Activated CD4-positive, alpha-beta T cell treated with anti-CD3 and anti-CD28 coated beads, Interleukin-2, amount 10 ng/mL, durations not matched to agents 7 days and 5 days (primary cell): ENCODE data around the gene LMAN2. TPM values are rescaled to one million over a fixed set of nuclear protein-coding genes. Genes with fewer than 3 reads are reported as not detected.

Experiments used
- CTCF ChIA-PET: fragments of 350-600 bp; sonication (Branson Sonifier 250); formaldehyde crosslinking; loops from one replicate; lab custom pipeline; 2021; ENCODE audit warnings: antibody characterized with exemption; lab: Charles Lee
- POLR2A ChIA-PET: fragments of 350-600 bp; sonication (Branson Sonifier 250); formaldehyde crosslinking; loops from one replicate; lab custom pipeline; 2021; ENCODE audit warnings: antibody characterized with exemption; lab: Charles Lee
- DNase-seq: peaks from one replicate; pipeline ENCODE4 v3.0.0-alpha.2; 2020
- H3K27ac Mint-ChIP-seq: one replicate; pipeline ENCODE4 v1.8.0; 2021; ENCODE audit warnings: mild to moderate bottlenecking, moderate library complexity, mixed read lengths
- H3K27me3 Mint-ChIP-seq: one replicate; pipeline ENCODE4 v1.8.0; 2021; ENCODE audit warnings: mixed read lengths
- H3K36me3 Mint-ChIP-seq: one replicate; pipeline ENCODE4 v1.8.0; 2021; ENCODE audit warnings: low read depth, mixed read lengths
- H3K4me1 Mint-ChIP-seq: one replicate; pipeline ENCODE4 v1.8.0; 2021; ENCODE audit warnings: mixed read lengths
- H3K4me3 Mint-ChIP-seq: one replicate; pipeline ENCODE4 v1.8.0; 2021; ENCODE audit warnings: mild to moderate bottlenecking, moderate library complexity, mixed read lengths
- H3K9me3 Mint-ChIP-seq: one replicate; pipeline ENCODE4 v1.8.0; 2021; ENCODE audit warnings: mixed read lengths
- total RNA-seq, 2 experiments: library from RNA; stranded (reverse); gene quantifications; one replicate each; pipeline ENCODE4 v1.2.3, GENCODE V29; 2021

Gene LMAN2
- total RNA-seq, 2 experiments from 2014 or later: 123 to 132 TPM

DNA sequence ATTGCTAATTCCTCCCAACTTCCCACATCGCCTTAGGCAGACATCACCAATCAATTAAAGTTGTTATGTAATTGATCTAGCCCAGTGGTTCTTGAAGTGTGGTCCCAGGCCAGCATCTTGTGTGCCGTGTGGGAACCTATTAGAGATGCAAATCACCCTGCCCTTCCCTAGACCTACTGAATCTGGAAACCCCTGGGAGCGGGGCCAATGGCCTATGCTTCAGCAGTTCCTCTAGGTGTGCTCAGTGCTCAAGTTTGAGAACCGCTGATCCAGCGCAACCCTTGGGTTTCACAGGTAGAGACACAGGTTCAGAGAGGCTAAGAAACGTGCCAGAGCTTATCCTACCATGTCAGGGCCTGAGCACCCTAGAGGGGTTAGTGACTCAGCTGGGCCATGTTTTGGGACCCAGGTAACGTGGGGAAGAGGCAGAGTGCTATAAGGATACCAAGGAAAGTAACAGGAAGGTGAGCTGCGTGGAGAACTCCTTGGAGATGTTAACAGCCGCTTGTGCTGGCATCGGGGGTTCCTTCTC is 37.1 kb upstream of the LMAN2 start:
- Mint-ChIP-seq H3K36me3 (no peaks in the 10 kb centered on the region), H3K27ac (peak overlapping the region; percentile 84), H3K4me1 (peaks cover 39% of the 10 kb centered on the region), H3K27me3 (peaks cover 5% of the 10 kb centered on the region), H3K4me3 (no peak overlapping the region), H3K9me3 (no peaks in the 10 kb centered on the region)
- ChIA-PET POLR2A (interaction anchor here (1.2 kb wide), 1 partner anchor 67 kb away, joined by 4 read pairs; no protein-coding TSS in a partner anchor), CTCF (interaction anchor here (1.1 to 53.2 kb wide), 12 partner anchors 10 to 112 kb away, joined by 3 to 1643 read pairs (median 24); partner anchors contain the start of genes DBN1, PFN3, PRR7 and RGS14)
- no peak for DNase-seq

DNA sequence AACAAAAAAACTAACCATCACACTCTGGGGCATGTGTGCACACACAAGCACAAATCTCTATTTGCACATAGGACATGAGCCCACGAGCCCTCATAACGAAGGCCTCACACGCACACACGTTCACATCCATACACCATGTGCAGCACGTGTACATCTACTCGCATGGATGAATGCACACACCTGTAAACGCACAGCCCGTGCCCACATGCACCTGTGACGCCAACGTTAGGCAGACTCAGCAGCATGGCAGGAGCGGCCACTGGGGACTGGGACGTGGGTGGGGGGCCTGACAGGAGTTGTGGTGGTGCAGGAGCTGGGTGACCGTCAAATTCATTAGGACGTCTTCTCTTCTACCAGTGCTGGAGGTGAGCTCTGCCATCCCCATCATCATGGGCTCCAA is 35.9 kb upstream of the LMAN2 start:
- no peak for DNase-seq
- Mint-ChIP-seq H3K4me3 (no peak overlapping the region), H3K9me3 (no peaks in the 10 kb centered on the region), H3K27ac (no peak overlapping the region), H3K4me1 (peaks cover 45% of the 10 kb centered on the region), H3K36me3 (no peaks in the 10 kb centered on the region), H3K27me3 (peaks cover 5% of the 10 kb centered on the region)
- POLR2A ChIA-PET: no interaction called here
- CTCF ChIA-PET: interaction anchor here (0.6 to 53.2 kb wide), 6 partner anchors 12 to 114 kb away, joined by 3 to 1643 read pairs (median 22); partner anchors contain the start of genes DBN1 and PRR7

DNA sequence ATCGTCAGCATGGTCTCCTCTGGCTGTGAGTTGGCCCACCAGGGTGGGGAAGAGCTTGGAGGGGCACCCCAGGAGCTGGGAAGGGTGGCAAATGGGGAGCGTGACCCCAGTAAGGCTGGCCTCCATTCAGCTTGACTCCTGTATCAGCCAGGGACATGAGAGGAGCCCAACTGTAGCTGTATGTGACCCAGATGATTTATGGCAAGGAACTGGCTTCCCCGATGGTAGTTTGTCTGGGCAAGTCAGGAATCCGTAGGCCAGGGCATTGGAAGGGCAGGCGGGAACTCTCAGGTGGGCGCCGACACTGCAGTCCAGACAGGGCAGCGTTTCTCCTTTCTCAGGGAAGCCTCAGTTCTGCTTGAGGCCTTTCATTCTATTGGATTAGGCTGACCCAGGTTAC is 35.1 kb upstream of the LMAN2 start:
- Mint-ChIP-seq H3K9me3 (no peaks in the 10 kb centered on the region), H3K4me1 (peaks cover 47% of the 10 kb centered on the region), H3K4me3 (no peak overlapping the region), H3K27me3 (peaks cover 5% of the 10 kb centered on the region), H3K36me3 (no peaks in the 10 kb centered on the region), H3K27ac (no peak overlapping the region)
- ChIA-PET POLR2A (no interaction called here), CTCF (interaction anchor here (1.0 to 53.2 kb wide), 4 partner anchors 11 to 72 kb away, joined by 3 to 1643 read pairs (median 52); partner anchors contain the start of genes DBN1 and PRR7)
- DNase-seq: no peak

DNA sequence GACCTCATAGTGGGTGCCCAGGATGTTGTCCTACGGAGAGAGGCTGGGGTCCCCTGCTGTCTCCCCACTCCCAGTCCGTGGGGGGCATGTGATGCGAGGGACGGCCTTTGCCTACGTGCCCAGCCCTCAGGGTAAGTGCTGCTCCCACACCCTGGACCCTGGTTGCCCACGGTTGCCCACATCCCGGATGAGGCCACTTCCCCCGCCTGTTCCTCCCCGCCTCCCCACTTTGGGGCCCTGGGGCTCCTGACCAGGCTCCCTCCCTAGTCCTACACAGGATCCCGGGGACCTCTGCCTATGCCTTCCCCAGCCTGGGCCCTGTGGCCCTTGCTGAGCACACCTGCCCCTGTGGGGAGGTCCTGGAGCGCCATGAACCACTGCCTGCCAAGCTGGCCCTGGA is 34.3 kb upstream of the LMAN2 start:
- Mint-ChIP-seq H3K4me1 (peaks cover 46% of the 10 kb centered on the region), H3K27ac (no peak overlapping the region), H3K9me3 (no peaks in the 10 kb centered on the region), H3K4me3 (no peak overlapping the region), H3K36me3 (no peaks in the 10 kb centered on the region), H3K27me3 (peaks cover 5% of the 10 kb centered on the region)
- DNase-seq: no peak
- ChIA-PET CTCF (interaction anchor here (0.9 to 53.2 kb wide), 3 partner anchors 16 to 73 kb away, joined by 3 to 1643 read pairs (median 7); partner anchors contain the start of genes DBN1 and PRR7), POLR2A (no interaction called here)

DNA sequence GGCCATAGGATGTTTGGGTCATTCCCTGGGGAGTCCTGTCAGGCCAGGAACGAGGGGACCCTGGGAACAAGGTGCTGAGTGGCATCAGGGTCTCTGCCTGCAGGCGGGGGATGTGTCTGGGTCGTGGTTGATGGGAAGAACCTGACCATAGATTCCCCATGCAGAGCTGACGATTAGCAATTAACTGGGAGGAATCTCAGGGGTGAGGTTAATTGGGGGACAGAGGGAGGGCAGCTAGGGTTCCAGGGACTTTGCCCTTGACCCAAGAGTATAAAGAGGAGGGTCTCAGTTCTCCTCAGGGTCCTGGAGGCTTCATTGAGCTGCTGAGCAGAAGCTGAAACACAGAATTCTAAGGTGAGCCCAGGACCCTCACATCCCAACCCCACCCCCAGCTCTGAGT is 32.7 kb upstream of the LMAN2 start, which contains the start of gene SLC34A1:
Gene SLC34A1 (plus strand): TSS at position 301 of the 400 bp plus-strand sequence. CDS start 1,308 bp downstream, outside the sequence.
- no peaks in the 10 kb centered on the region for H3K36me3 Mint-ChIP-seq
- H3K4me3 Mint-ChIP-seq: no peak within 1 kb of the TSS
- H3K27ac Mint-ChIP-seq: peak within 1 kb of the TSS; percentile 57
- no peaks in the 10 kb centered on the region for H3K9me3 Mint-ChIP-seq
- H3K27me3 Mint-ChIP-seq: peaks cover 5% of the 10 kb centered on the region
- CTCF ChIA-PET: interaction anchor here (0.6 to 53.2 kb wide), 5 partner anchors 11 to 270 kb away, joined by 3 to 1643 read pairs (median 5); partner anchors contain the start of genes DBN1 and PRR7
- peaks cover 39% of the 10 kb centered on the region for H3K4me1 Mint-ChIP-seq
- POLR2A ChIA-PET: no interaction called here
- no peak for DNase-seq

DNA sequence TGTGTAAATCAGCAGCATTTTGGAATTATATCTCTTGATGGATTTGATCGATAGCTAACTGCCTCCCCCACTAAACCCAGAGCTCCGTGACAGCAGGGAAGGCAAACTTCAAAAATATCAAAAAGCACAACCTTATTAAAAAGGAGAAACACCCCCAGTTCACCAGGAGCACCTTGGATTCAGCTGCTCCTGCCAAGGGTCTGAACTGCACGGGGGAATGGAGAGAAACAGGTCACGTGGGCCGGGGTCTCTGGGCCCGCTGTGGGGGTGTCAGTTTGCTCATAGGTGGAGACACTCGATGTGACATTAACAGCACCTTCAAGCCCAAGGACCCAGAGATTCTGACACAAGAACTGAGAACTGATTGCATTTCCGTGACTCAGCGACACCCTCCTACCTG is 31.7 kb upstream of the LMAN2 start:
- DNase-seq: no peak
- H3K27me3 Mint-ChIP-seq: peaks cover 5% of the 10 kb centered on the region
- no peak overlapping the region for H3K4me3 Mint-ChIP-seq
- no peaks in the 10 kb centered on the region for H3K9me3 Mint-ChIP-seq
- POLR2A ChIA-PET: no interaction called here
- H3K36me3 Mint-ChIP-seq: no peaks in the 10 kb centered on the region
- no peak overlapping the region for H3K27ac Mint-ChIP-seq
- CTCF ChIA-PET: interaction anchor here (0.6 to 53.2 kb wide), 14 partner anchors 9 to 125 kb away, joined by 3 to 1643 read pairs (median 3); partner anchors contain the start of genes DBN1 and PRR7
- peaks cover 30% of the 10 kb centered on the region for H3K4me1 Mint-ChIP-seq

DNA sequence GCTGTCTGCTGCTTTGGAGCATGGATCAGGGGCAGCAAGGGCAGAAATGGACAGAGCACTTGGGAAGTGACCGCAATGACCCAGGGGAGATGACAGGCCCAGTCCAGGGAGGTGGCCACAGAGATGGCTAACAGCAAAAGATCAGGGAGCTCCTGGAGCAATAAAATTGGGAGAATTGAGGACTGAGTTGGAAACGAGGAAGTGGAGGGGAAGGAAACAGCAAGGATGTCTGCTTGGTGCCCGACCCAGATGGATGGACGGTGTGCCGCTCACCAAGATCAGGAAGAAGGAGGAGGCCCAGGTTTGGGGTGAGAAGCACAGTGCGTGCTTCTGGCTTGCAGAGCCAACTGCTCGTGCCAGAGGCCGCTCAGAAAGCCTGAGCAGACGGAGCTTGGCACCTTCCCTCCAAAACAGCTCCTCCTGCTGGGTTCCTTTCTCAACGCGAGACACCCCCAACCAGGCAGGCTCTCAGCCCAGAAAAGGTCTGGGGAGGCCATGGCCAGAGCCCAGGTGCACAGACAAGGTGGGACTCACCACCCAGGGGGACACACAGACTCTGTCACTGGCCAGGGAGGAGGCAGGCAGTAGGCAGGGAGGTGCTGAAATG is 31.1 kb upstream of the LMAN2 start:
- Mint-ChIP-seq H3K4me3 (no peak overlapping the region), H3K9me3 (no peaks in the 10 kb centered on the region), H3K27me3 (peaks cover 4% of the 10 kb centered on the region), H3K36me3 (no peaks in the 10 kb centered on the region), H3K4me1 (peaks cover 30% of the 10 kb centered on the region), H3K27ac (peak overlapping the region; percentile 79)
- ChIA-PET POLR2A (no interaction called here), CTCF (interaction anchor here (0.6 to 53.2 kb wide), 14 partner anchors 9 to 124 kb away, joined by 3 to 1643 read pairs (median 3); partner anchors contain the start of genes DBN1 and PRR7)
- DNase-seq: peak; percentile 48

DNA sequence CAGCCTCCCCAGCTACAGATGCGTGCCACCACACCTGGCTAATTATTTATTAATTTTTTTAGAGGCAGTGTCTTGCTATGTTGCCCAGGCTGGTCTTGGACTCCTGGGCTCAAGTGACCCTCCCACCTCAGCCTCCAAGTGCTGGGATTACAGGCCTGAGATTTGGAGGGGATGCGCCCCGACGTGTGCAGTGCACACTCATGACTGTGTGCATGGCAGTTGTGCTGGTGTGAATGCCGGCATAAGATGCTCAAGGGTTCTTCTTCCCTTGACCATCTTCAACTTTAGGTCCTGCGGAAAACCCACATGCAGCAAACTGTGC is 29.3 kb upstream of the LMAN2 start:
- CTCF ChIA-PET: interaction anchor here (0.7 to 11.1 kb wide), 4 partner anchors 9 to 121 kb away, joined by 4 to 97 read pairs (median 6); no protein-coding TSS in a partner anchor
- H3K4me1 Mint-ChIP-seq: peaks cover 32% of the 10 kb centered on the region
- H3K9me3 Mint-ChIP-seq: no peaks in the 10 kb centered on the region
- DNase-seq: no peak
- no peak overlapping the region for H3K4me3 Mint-ChIP-seq
- peaks cover 1% of the 10 kb centered on the region for H3K27me3 Mint-ChIP-seq
- H3K27ac Mint-ChIP-seq: no peak overlapping the region
- POLR2A ChIA-PET: no interaction called here
- H3K36me3 Mint-ChIP-seq: no peaks in the 10 kb centered on the region

DNA sequence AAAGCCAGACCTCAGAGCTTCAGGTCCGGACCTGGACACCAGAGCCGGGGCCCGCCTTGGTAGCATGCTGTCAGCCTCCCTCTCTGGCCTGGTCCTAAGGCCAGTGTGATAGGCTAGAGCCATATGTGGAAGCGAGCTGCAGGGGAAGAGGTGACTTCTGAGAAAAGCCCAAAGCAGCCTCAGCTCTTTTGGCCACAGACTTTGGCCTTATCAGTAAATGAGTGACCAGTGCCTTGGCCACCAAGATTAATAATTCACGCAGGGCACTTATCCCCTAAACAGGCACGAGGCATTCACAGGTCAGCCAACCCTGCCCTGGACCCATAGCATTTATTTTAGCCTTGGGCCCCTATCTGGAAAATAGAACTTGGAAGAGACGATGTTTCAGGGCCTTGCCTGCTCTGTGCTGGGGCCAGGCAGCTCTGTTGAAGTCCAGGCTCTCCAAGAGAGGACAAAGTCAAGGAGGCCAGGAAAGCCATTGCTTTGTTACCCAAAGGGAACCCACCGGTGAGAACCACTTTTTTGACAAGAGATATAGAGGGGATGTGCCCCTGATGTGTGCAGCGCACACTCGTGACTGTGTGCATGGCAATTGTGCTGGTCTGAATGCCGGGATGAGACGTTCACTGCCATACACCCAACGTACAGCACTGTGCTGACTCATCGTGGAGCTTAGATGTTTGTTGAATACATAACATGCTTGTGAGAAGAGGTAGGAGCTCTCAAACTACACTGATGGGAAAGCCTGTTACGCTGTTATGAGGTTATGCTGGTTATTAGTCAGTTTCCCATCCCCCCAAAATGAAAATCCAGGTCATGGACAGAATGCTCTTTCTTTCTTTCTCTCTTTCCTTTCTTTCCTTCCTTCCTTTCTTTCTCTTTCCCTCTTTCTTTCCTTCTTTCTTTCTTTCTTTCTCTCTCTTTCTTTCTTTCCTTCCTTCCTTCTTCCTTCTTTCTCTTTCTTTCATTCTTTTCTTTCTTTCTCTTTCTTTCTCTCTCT is 27.7 kb upstream of the LMAN2 start:
- no peak for DNase-seq
- no peaks in the 10 kb centered on the region for H3K27me3 Mint-ChIP-seq
- peaks cover 35% of the 10 kb centered on the region for H3K4me1 Mint-ChIP-seq
- peak overlapping the region; percentile 69 for H3K27ac Mint-ChIP-seq
- no peak overlapping the region for H3K4me3 Mint-ChIP-seq
- H3K36me3 Mint-ChIP-seq: peaks cover 4% of the 10 kb centered on the region
- ChIA-PET POLR2A (interaction anchor here (0.6 kb wide), 1 partner anchor 25 kb away, joined by 3 read pairs; no protein-coding TSS in a partner anchor), CTCF (interaction anchor here (0.6 to 11.1 kb wide), 14 partner anchors 9 to 359 kb away, joined by 3 to 97 read pairs (median 4); partner anchors contain the start of gene RGS14)
- H3K9me3 Mint-ChIP-seq: no peaks in the 10 kb centered on the region

DNA sequence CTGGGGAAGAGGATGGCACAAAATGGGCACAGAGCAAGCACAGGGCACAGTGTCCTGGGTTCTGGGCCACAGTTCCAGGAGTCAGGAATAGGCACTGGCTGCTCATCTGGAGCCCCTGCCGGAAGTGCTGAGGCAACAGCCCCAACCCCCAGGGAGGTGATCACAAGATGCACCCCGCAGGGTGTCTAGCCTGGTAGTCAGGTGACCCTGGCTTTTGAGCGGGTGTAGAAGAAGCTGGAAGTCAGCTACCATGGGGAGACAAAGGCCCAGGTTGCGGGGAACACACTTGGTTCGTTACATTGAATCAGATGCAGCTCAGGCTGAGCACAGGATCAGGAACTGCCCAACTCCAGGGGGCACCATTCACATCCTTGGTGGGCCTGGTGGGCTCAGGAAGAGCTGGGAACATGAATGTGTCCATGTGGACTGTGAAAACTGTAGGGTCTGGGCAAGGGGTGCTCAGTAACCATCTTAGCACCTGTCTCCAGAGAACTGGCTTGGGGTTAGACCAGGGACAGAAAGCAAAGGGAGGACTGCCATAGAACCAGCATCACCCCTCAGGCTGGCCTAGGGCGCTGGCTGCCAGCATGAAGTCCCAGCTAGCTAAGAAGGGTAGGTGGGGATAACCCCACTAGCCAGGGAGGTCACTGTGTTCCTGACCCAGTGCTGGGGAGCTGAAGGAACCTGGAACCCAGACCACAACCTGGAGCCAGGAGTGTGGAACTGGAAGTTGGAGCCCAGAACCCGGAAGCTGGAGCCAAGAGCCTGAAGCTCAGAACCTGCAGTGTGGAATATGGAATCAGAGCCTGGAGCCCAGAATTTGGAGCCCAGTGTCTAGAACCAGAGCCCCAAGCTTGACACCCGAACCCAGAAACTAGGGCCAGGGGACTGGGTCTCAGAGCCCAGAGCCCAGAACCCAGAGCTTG is 26.6 kb upstream of the LMAN2 start:
- peak overlapping the region; percentile 68 for H3K27ac Mint-ChIP-seq
- H3K4me3 Mint-ChIP-seq: no peak overlapping the region
- H3K9me3 Mint-ChIP-seq: no peaks in the 10 kb centered on the region
- DNase-seq: no peak
- no peaks in the 10 kb centered on the region for H3K27me3 Mint-ChIP-seq
- POLR2A ChIA-PET: no interaction called here
- CTCF ChIA-PET: interaction anchor here (0.6 to 11.1 kb wide), 15 partner anchors 8 to 358 kb away, joined by 3 to 97 read pairs (median 4); partner anchors contain the start of genes DDX41 and RGS14
- peaks cover 45% of the 10 kb centered on the region for H3K4me1 Mint-ChIP-seq
- peaks cover 12% of the 10 kb centered on the region for H3K36me3 Mint-ChIP-seq

DNA sequence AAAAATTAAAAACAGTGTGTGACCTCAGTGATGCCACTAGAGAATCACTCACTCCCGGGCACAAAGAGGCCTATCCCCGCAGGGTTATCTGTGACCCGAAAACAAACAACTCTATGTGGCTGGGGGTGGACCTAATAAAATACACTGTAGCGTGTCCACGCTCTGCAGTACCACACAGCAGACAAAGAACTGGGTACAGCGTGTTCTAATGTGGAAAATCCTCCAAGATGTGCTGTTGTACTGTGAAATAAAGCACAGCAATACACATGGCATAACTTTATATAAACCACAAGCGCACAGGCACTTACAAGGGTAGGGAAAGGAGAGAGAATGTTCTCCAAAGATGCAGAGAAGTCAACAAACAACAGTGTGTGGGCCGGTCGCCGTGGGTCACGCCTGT is 24.6 kb upstream of the LMAN2 start:
- H3K27ac Mint-ChIP-seq: no peak overlapping the region

More for the DNA sequence above, 24.6 kb upstream of the LMAN2 start:
- H3K27me3 Mint-ChIP-seq: no peaks in the 10 kb centered on the region
- no peak for DNase-seq
- H3K4me1 Mint-ChIP-seq: peaks cover 52% of the 10 kb centered on the region
- H3K9me3 Mint-ChIP-seq: no peaks in the 10 kb centered on the region
- H3K36me3 Mint-ChIP-seq: peaks cover 28% of the 10 kb centered on the region
- no peak overlapping the region for H3K4me3 Mint-ChIP-seq
- ChIA-PET CTCF (interaction anchor here (1.0 to 11.1 kb wide), 5 partner anchors 13 to 66 kb away, joined by 3 to 145 read pairs (median 3); partner anchors contain the start of genes LMAN2 and RGS14), POLR2A (no interaction called here)
